ENCODE results near the gene LTBP1. TPM values are rescaled to one million over a fixed set of nuclear protein-coding genes. Genes with fewer than 3 reads are reported as not detected.

LTBP1 gene
- total RNA-seq, 1 experiment from 2014 or later: 119 TPM

DNA sequence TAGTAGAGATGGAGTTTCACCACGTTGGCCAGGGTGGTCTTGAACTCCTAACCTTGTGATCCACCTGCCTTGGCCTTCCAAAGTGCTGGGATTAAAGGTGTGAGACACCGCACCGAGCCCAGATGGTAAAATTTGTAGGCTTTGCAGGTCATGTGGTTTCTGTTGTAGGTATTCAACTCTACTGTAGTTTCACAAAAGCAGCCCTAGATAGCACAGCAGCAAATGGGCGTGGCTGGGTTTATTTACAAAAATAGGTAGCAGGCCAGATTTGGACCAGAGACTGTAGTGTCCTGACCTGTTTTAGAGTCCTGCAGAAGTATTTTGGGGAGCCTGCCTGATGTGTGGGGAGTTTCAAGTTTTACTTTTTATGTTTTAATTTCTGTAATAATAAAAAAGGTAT is 445.6 kb downstream of the LTBP1 start:
- no peak overlapping the region for H3K4me3 Mint-ChIP-seq (ENCODE audit: unreplicated experiment)
- intact Hi-C loops (cut with micrococcal nuclease): no loop called here
- H3K9me3 Mint-ChIP-seq (ENCODE audit: unreplicated experiment): no peaks in the 10 kb centered on the region
- no peaks in the 10 kb centered on the region for H3K27me3 Mint-ChIP-seq (ENCODE audit: insufficient read depth, unreplicated experiment)
- ChIA-PET CTCF (interaction anchor here (0.7 kb wide), 1 partner anchor 20 kb away, joined by 3 read pairs; no protein-coding TSS in a partner anchor), POLR2A (no interaction called here)
- TF ChIP-seq, protein P1, sequence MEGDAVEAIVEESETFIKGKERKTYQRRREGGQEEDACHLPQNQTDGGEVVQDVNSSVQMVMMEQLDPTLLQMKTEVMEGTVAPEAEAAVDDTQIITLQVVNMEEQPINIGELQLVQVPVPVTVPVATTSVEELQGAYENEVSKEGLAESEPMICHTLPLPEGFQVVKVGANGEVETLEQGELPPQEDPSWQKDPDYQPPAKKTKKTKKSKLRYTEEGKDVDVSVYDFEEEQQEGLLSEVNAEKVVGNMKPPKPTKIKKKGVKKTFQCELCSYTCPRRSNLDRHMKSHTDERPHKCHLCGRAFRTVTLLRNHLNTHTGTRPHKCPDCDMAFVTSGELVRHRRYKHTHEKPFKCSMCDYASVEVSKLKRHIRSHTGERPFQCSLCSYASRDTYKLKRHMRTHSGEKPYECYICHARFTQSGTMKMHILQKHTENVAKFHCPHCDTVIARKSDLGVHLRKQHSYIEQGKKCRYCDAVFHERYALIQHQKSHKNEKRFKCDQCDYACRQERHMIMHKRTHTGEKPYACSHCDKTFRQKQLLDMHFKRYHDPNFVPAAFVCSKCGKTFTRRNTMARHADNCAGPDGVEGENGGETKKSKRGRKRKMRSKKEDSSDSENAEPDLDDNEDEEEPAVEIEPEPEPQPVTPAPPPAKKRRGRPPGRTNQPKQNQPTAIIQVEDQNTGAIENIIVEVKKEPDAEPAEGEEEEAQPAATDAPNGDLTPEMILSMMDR (IDR thresholded peaks at IDR 0.05; ENCODE audit: unreplicated experiment): no peak
- no peaks in the 10 kb centered on the region for H3K4me1 Mint-ChIP-seq (ENCODE audit: insufficient read depth, unreplicated experiment)
- H3K27ac Mint-ChIP-seq (ENCODE audit: low read depth, unreplicated experiment): no peak overlapping the region
- peaks cover 49% of the 10 kb centered on the region for H3K36me3 Mint-ChIP-seq (ENCODE audit: insufficient read depth, unreplicated experiment)
- no peak for DNase-seq (ENCODE audit: unreplicated experiment)
- no TSS peak for BruUV-seq (replicated peaks)

DNA sequence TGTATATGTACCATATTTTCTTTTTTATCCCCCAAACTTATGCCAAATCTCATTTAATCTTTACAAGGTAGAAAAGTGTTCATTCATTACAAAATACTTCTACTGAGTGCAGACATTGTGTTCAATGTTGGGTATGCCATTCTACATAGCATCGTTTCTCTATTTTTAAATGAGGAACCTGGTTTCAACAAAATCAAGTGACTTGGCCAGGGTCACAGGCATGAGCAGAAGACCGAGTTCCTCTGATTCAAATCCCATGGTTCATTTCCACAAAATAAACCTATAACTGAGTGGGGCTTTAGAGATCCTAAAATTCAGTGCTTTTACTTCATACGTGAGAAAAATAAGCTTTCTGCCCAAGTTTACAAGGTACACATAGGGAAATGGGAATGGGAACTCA is 448.3 kb downstream of the LTBP1 start:
- Mint-ChIP-seq H3K27me3 (ENCODE audit: insufficient read depth, unreplicated experiment) (no peaks in the 10 kb centered on the region), H3K4me1 (ENCODE audit: insufficient read depth, unreplicated experiment) (no peaks in the 10 kb centered on the region), H3K27ac (ENCODE audit: low read depth, unreplicated experiment) (no peak overlapping the region), H3K36me3 (ENCODE audit: insufficient read depth, unreplicated experiment) (peaks cover 48% of the 10 kb centered on the region), H3K9me3 (ENCODE audit: unreplicated experiment) (no peaks in the 10 kb centered on the region), H3K4me3 (ENCODE audit: unreplicated experiment) (no peak overlapping the region)
- intact Hi-C loops (cut with micrococcal nuclease): no loop called here
- no TSS peak for BruUV-seq (replicated peaks)
- ChIA-PET CTCF (interaction anchor here (0.6 to 1.6 kb wide), 12 partner anchors 12 to 812 kb away, joined by 3 to 9 read pairs (median 3); no protein-coding TSS in a partner anchor), POLR2A (interaction anchor here (1.3 kb wide), 1 partner anchor 11 kb away, joined by 4 read pairs; no protein-coding TSS in a partner anchor)
- DNase-seq (ENCODE audit: unreplicated experiment): no peak
- TF ChIP-seq, protein P1 (IDR thresholded peaks at IDR 0.05; ENCODE audit: unreplicated experiment): no peak

DNA sequence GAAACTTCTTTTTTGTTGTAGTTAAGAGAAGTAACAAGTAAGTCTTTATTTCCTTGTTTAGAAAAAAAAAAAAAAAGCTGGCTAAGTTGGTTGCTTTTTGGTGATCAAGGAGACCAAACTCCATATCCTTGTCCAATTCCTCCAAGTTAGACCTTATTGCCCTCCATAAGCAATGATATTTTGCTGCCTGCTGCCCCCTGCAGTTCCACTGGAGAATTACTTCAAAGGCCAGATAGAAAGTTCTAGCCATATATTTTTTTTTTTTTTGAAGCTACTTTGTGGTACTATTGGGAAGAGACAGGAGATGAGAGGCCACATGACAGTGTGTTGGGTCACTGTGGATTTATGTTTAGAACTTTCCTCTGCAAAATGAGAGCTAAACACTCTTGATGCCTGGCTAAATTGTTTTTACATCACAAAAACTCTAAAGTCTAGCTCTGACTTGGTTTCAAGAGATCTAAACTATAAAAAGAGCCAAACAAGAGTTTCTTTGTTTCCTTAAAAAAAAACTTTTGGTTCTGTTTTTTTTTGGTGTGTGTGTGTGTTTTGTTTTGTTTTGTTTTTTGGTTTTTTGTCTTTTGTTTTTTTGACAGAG is 449.0 kb downstream of the LTBP1 start:
- TF ChIP-seq, protein P1 (IDR thresholded peaks at IDR 0.05; ENCODE audit: unreplicated experiment): peak; percentile 35
- no TSS peak for BruUV-seq (replicated peaks)
- Mint-ChIP-seq H3K4me3 (ENCODE audit: unreplicated experiment) (no peak overlapping the region), H3K9me3 (ENCODE audit: unreplicated experiment) (no peaks in the 10 kb centered on the region), H3K36me3 (ENCODE audit: insufficient read depth, unreplicated experiment) (peaks cover 43% of the 10 kb centered on the region), H3K4me1 (ENCODE audit: insufficient read depth, unreplicated experiment) (no peaks in the 10 kb centered on the region), H3K27me3 (ENCODE audit: insufficient read depth, unreplicated experiment) (no peaks in the 10 kb centered on the region), H3K27ac (ENCODE audit: low read depth, unreplicated experiment) (no peak overlapping the region)
- DNase-seq (ENCODE audit: unreplicated experiment): peak; percentile 72
- ChIA-PET POLR2A (interaction anchor here (1.1 to 1.3 kb wide), 2 partner anchors 11 to 14 kb away, joined by 3 to 4 read pairs; no protein-coding TSS in a partner anchor), CTCF (interaction anchor here (0.6 to 1.6 kb wide), 24 partner anchors 9 to 890 kb away, joined by 3 to 9 read pairs (median 4); no protein-coding TSS in a partner anchor)
- intact Hi-C loops (cut with micrococcal nuclease): no loop called here

DNA sequence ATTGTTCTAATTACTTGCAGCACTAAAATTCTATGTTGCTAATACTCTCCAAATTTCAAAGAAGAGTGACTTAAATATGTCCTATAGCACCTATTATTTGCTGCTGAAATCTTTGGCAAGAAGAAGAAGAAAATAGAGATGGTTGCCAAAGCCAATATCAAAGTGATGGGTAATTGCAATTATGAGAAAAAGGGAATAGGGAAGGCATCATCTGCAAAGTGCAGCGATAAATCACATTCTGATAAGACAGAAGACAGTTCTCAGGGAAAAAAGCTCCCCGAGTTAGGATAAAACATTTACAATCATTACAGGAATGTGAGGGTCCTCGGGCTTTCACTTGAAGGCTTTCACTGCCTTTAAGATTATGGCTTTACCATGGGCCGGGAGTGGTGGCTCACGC is 457.6 kb downstream of the LTBP1 start:
- peaks cover 4% of the 10 kb centered on the region for H3K4me1 Mint-ChIP-seq (ENCODE audit: insufficient read depth, unreplicated experiment)
- DNase-seq (ENCODE audit: unreplicated experiment): no peak
- ChIA-PET CTCF (no interaction called here), POLR2A (no interaction called here)
- no peaks in the 10 kb centered on the region for H3K9me3 Mint-ChIP-seq (ENCODE audit: unreplicated experiment)
- no peak overlapping the region for H3K4me3 Mint-ChIP-seq (ENCODE audit: unreplicated experiment)
- peaks cover 4% of the 10 kb centered on the region for H3K36me3 Mint-ChIP-seq (ENCODE audit: insufficient read depth, unreplicated experiment)
- no peaks in the 10 kb centered on the region for H3K27me3 Mint-ChIP-seq (ENCODE audit: insufficient read depth, unreplicated experiment)
- intact Hi-C loops (cut with micrococcal nuclease): no loop called here
- H3K27ac Mint-ChIP-seq (ENCODE audit: low read depth, unreplicated experiment): no peak overlapping the region
- BruUV-seq (replicated peaks): no TSS peak
- TF ChIP-seq, protein P1 (IDR thresholded peaks at IDR 0.05; ENCODE audit: unreplicated experiment): no peak

All from MCF 10A (cell line).